B cell (primary cell): ENCODE data around the gene PCGF3. TPM values are rescaled to one million over a fixed set of nuclear protein-coding genes. Genes with fewer than 3 reads are reported as not detected.

Experiments
- ATAC-seq: fragments of 200-7000 bp; cut with Tn5 transposase; one replicate; pipeline ENCODE4 v1.10.0; 2021; ENCODE audit warnings: low read depth, mild to moderate bottlenecking, moderate number of reproducible peaks, moderate library complexity
- CTCF ChIA-PET: fragments of 350-600 bp; sonication (Branson Sonifier 250); formaldehyde crosslinking; loops from one replicate; lab custom pipeline; 2021; ENCODE audit warnings: antibody characterized with exemption, inconsistent platforms; lab: Charles Lee
- POLR2A ChIA-PET: fragments of 350-600 bp; sonication (Branson Sonifier 250); formaldehyde crosslinking; loops from one replicate; lab custom pipeline; 2021; ENCODE audit warnings: antibody characterized with exemption; lab: Charles Lee
- DNase-seq: peaks from one replicate; pipeline ENCODE4 v3.0.0; 2013
- H2AFZ ChIP-seq: 2 replicates; pipeline ENCODE4 v1.6.1; 2012; ENCODE audit warnings: mild to moderate bottlenecking, low read depth, low read length; ENCODE audit not compliant: insufficient read depth, poor library complexity, severe bottlenecking
- H3K27ac ChIP-seq, 2 donors: 1 replicate in 1 of 2; 2 replicates in 1 of 2; pipeline ENCODE4 v1.5.1; 2012 to 2013; ENCODE audit warnings: low read length in 2 of 2, mild to moderate bottlenecking in 2 of 2, moderate library complexity in 1 of 2
- H3K27me3 ChIP-seq, 4 experiments: fragments of 200-600 bp in 1 of 4; sonication (generic) in 1 of 4; replicated peaks in 1 of 4; 1 replicate in 2 of 4; 2 replicates in 2 of 4; pipeline versions ENCODE4 v1.6.1 to v1.7.0; 2013 to 2016; ENCODE audit warnings: low read length in 3 of 4, mild to moderate bottlenecking in 2 of 4, mixed read lengths in 1 of 4, moderate library complexity in 1 of 4; ENCODE audit not compliant: insufficient read depth in 4 of 4, control insufficient read depth in 3 of 4; ENCODE audit errors: control extremely low read depth in 1 of 4
- H3K36me3 ChIP-seq, 2 experiments: replicated peaks in 1 of 2; 1 replicate in 1 of 2; 2 replicates in 1 of 2; pipeline versions ENCODE4 v1.6.1 to v1.7.1; 2013; ENCODE audit warnings: low read length in 1 of 2; ENCODE audit not compliant: insufficient read depth in 2 of 2, control insufficient read depth in 1 of 2; ENCODE audit errors: control extremely low read depth in 1 of 2, extremely low read depth in 1 of 2
- H3K4me1 ChIP-seq, 2 donors: fragments of 200-600 bp in 1 of 2; sonication (generic) in 1 of 2; 1 replicate in 1 of 2; 2 replicates in 1 of 2; pipeline versions ENCODE4 v1.5.1 to v1.6.1; 2013 to 2017; ENCODE audit warnings: low read length in 2 of 2; ENCODE audit not compliant: control insufficient read depth in 2 of 2, insufficient read depth in 2 of 2
- H3K4me2 ChIP-seq: replicated peaks from 2 replicates; pipeline ENCODE3; 2012; ENCODE audit warnings: mild to moderate bottlenecking, low read depth, low read length; ENCODE audit not compliant: poor library complexity, severe bottlenecking
- H3K4me3 ChIP-seq, 5 experiments: fragments of 200-600 bp in 1 of 5; sonication (generic) in 1 of 5; 1 replicate in 3 of 5; 2 replicates in 2 of 5; pipeline versions ENCODE4 v1.5.1 to v1.7.0; 2011 to 2016; ENCODE audit warnings: low read length in 4 of 5, mild to moderate bottlenecking in 4 of 5, low read depth in 2 of 5, control low read depth in 1 of 5, moderate library complexity in 1 of 5; ENCODE audit not compliant: insufficient read depth in 1 of 5; ENCODE audit errors: control extremely low read depth in 1 of 5, extremely low read depth in 1 of 5
- H3K79me2 ChIP-seq: fragments of 200-600 bp; sonication (generic); one replicate; pipeline ENCODE4 v1.6.0; 2016; ENCODE audit warnings: low read length; ENCODE audit not compliant: control insufficient read depth, insufficient read depth
- H3K9ac ChIP-seq: fragments of 200-600 bp; sonication (generic); 2 replicates; pipeline ENCODE4 v1.6.1; 2017; ENCODE audit warnings: mild to moderate bottlenecking, low read length, moderate library complexity
- H3K9me3 ChIP-seq, 3 donors: one replicate each; pipeline versions ENCODE4 v1.6.1 to v1.7.1; 2013; ENCODE audit warnings: low read length in 2 of 3; ENCODE audit not compliant: control insufficient read depth in 2 of 3, insufficient read depth in 1 of 3; ENCODE audit errors: control extremely low read depth in 1 of 3
- H4K20me1 ChIP-seq: 2 replicates; pipeline ENCODE4 v1.6.0; 2012; ENCODE audit warnings: mild to moderate bottlenecking, low read length; ENCODE audit not compliant: insufficient read depth, control insufficient read depth, poor library complexity, severe bottlenecking
- H3K27ac Mint-ChIP-seq: one replicate; pipeline ENCODE4 v1.8.0; 2021; ENCODE audit warnings: mixed read lengths
- H3K27me3 Mint-ChIP-seq: one replicate; pipeline ENCODE4 v1.8.0; 2021; ENCODE audit warnings: mixed read lengths
- H3K4me1 Mint-ChIP-seq: one replicate; pipeline ENCODE4 v1.8.0; 2021; ENCODE audit warnings: mixed read lengths
- H3K4me3 Mint-ChIP-seq: one replicate; pipeline ENCODE4 v1.8.0; 2021; ENCODE audit warnings: mixed read lengths
- H3K9me3 Mint-ChIP-seq: one replicate; pipeline ENCODE4 v1.8.0; 2022; ENCODE audit warnings: mixed read lengths; ENCODE audit not compliant: insufficient read depth
- EZH2 ChIP-seq: IDR thresholded peaks from 2 replicates; pipeline ENCODE4 v1.6.1; 2012; ENCODE audit warnings: borderline replicate concordance, low read depth, mild to moderate bottlenecking, moderate library complexity, low read length; ENCODE audit not compliant: insufficient read depth, poor library complexity, severe bottlenecking
- WGBS: methylation state at CpG from one replicate; pipeline ENCODE4 v1.1.5; 2013; ENCODE audit warnings: missing lambda C conversion rate; ENCODE audit not compliant: insufficient coverage; 5-methylcytosine and 5-hydroxymethylcytosine counted together
- intact Hi-C: fragments of 100-400 bp; cut with micrococcal nuclease; formaldehyde crosslinking; loops from one replicate; pipeline ENCODE4 v1.10.0; 2022
- polyA plus RNA-seq: library from polyadenylated mRNA; depleted of rRNA; stranded (reverse); fragments of >200 nt; gene quantifications from 2 replicates; pipeline ENCODE4 v1.2.3, GENCODE V29; 2012
- total RNA-seq, 2 donors: library from RNA; stranded (reverse); fragments of 120-200 nt in 1 of 2; gene quantifications; 1 replicate in 1 of 2; 2 replicates in 1 of 2; pipeline versions ENCODE4 v1.2.3 to v1.2.4, GENCODE V29; 2013 to 2022
- TF ChIP-seq, protein P1 (sequence below): fragments of 200-600 bp; IDR thresholded peaks from one replicate; pipeline ENCODE4 v1.8.0; 2022; ENCODE audit warnings: antibody characterized with exemption, mild to moderate bottlenecking

Gene PCGF3
- total and polyA plus RNA-seq, 2 donors (not counting 1 experiment from before 2014, with no cell fraction given): 65.7 to 90.3 TPM

DNA sequence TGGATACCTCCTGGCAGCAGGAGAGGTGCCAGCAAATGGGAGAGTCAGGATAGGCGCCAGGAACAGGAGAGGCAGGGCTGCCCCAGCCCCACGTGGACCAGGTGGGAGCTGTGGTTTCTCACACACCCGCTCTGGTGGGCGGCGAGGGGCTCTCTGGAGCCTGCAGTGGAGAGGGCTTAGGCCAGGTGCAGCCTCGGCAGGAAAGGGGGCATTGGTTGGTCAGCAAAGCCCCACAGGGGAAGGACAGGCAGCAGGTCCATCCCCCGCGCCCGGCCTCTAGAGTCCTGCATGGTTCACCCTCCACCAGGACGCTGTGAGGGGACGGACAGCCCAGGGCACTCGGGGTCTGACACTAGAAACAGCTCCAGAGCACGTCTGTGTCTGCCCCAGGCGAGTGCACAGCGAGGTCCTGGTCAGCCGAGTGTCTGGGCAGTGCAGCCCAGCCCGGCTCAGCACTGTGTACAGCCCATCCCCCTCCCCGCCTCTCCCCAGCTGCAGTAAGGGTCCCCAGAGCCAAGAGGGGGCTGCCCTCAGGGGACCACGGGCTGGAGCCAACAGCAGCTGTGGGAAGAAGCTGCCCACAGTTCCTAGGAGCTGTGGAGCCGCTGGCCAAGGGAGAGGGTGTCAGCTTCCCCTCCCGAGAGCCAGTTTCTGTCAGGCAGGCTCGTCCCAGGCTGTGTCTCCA, 39.7 kb upstream of the PCGF3 start:
- peaks cover 0 to 4% of the 10 kb centered on the region in 2 experiments for H3K36me3 ChIP-seq
- ATAC-seq (no peak), DNase-seq (no peak)
- no peak overlapping the region for H3K4me2 ChIP-seq
- no peak for TF ChIP-seq EZH2
- TF ChIP-seq, protein P1, sequence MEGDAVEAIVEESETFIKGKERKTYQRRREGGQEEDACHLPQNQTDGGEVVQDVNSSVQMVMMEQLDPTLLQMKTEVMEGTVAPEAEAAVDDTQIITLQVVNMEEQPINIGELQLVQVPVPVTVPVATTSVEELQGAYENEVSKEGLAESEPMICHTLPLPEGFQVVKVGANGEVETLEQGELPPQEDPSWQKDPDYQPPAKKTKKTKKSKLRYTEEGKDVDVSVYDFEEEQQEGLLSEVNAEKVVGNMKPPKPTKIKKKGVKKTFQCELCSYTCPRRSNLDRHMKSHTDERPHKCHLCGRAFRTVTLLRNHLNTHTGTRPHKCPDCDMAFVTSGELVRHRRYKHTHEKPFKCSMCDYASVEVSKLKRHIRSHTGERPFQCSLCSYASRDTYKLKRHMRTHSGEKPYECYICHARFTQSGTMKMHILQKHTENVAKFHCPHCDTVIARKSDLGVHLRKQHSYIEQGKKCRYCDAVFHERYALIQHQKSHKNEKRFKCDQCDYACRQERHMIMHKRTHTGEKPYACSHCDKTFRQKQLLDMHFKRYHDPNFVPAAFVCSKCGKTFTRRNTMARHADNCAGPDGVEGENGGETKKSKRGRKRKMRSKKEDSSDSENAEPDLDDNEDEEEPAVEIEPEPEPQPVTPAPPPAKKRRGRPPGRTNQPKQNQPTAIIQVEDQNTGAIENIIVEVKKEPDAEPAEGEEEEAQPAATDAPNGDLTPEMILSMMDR: no peak
- H2AFZ ChIP-seq: no peak overlapping the region
- peaks cover 9% of the 10 kb centered on the region for H3K79me2 ChIP-seq
- intact Hi-C loops: no loop called here
- H3K27ac Mint-ChIP-seq: no peak overlapping the region
- H3K4me3 ChIP-seq: no peak overlapping the region
- peaks cover 9 to 17% of the 10 kb centered on the region in 2 donors for H3K4me1 ChIP-seq
- WGBS: 86% methylated on average over 21 of the region's 22 CpGs
- H3K27me3 ChIP-seq: no peaks in the 10 kb centered on the region
- H4K20me1 ChIP-seq: no peaks in the 10 kb centered on the region
- no peaks in the 10 kb centered on the region for H3K27me3 Mint-ChIP-seq
- no peaks in the 10 kb centered on the region for H3K9me3 Mint-ChIP-seq
- H3K4me3 Mint-ChIP-seq: no peak overlapping the region
- peaks cover 11% of the 10 kb centered on the region for H3K4me1 Mint-ChIP-seq
- no peak overlapping the region for H3K27ac ChIP-seq
- peaks cover 0 to 2% (median 0%) of the 10 kb centered on the region in 3 donors for H3K9me3 ChIP-seq
- POLR2A ChIA-PET: no interaction called here
- CTCF ChIA-PET: no interaction called here
- H3K9ac ChIP-seq: no peak overlapping the region

DNA sequence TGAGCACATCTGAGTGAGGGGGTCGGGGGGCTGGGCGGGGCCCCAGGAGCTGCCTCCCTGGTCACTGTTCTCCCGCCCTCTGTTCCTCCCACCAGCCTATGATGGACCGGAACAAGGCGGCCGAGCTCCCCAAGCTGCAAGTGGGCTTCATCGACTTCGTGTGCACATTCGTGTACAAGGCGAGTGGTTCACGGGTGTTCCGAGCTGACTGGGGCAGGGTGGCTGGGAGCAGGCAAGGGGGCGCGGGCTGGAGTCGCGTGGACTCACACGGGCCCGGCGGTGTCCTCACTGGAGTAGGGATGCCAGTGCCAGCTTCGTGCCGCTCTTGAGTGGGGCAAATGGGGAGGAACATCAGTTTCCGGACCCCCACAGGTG, 39.2 kb upstream of the PCGF3 start:
- Histone ChIP-seq H3K36me3 (peaks cover 0 to 5% of the 10 kb centered on the region in 2 experiments), H3K4me1 (peaks cover 9 to 17% of the 10 kb centered on the region in 2 donors), H3K79me2 (peaks cover 9% of the 10 kb centered on the region), H3K4me2 (no peak overlapping the region), H3K27ac (no peak overlapping the region), H3K4me3 (no peak overlapping the region), H3K27me3 (no peaks in the 10 kb centered on the region), H3K9ac (no peak overlapping the region), H4K20me1 (no peaks in the 10 kb centered on the region), H3K9me3 (peaks cover 0 to 2% (median 0%) of the 10 kb centered on the region in 3 donors), H2AFZ (no peak overlapping the region)
- intact Hi-C loops: no loop called here
- Mint-ChIP-seq H3K27me3 (no peaks in the 10 kb centered on the region), H3K9me3 (no peaks in the 10 kb centered on the region), H3K4me3 (no peak overlapping the region), H3K27ac (no peak overlapping the region), H3K4me1 (peaks cover 11% of the 10 kb centered on the region)
- ATAC-seq (no peak), DNase-seq (no peak)
- 97% methylated on average over 22 of the region's 22 CpGs for WGBS
- CTCF ChIA-PET: no interaction called here
- TF ChIP-seq, protein P1: no peak
- no peak for TF ChIP-seq EZH2
- POLR2A ChIA-PET: no interaction called here
